Immature natural killer cell (primary cell): ENCODE results near the gene EML6. TPM values are rescaled to one million over a fixed set of nuclear protein-coding genes. Genes with fewer than 3 reads are reported as not detected.

Source experiments
- DNase-seq, 3 donors: peaks; one replicate each; pipeline ENCODE4 v3.0.0; 2022; ENCODE audit warnings: mixed read lengths in 1 of 3
- H3K27ac Mint-ChIP-seq, 6 donors: one replicate each; pipeline ENCODE4 v1.8.0; 2020; ENCODE audit warnings: mixed read lengths in 6 of 6, mild to moderate bottlenecking in 5 of 6, inconsistent platforms in 4 of 6, moderate library complexity in 3 of 6
- H3K27me3 Mint-ChIP-seq, 3 donors: one replicate each; pipeline ENCODE4 v1.8.0; 2020 to 2021; ENCODE audit warnings: low read depth in 3 of 3, mild to moderate bottlenecking in 3 of 3, mixed read lengths in 3 of 3, moderate library complexity in 3 of 3, inconsistent platforms in 1 of 3
- H3K36me3 Mint-ChIP-seq, 3 donors: one replicate each; pipeline ENCODE4 v1.8.0; 2020; ENCODE audit warnings: mixed read lengths in 3 of 3, inconsistent platforms in 2 of 3, mild to moderate bottlenecking in 2 of 3
- H3K4me1 Mint-ChIP-seq, 2 donors: one replicate each; pipeline ENCODE4 v1.8.0; 2020; ENCODE audit warnings: inconsistent platforms in 2 of 2, mild to moderate bottlenecking in 2 of 2, mixed read lengths in 2 of 2, moderate library complexity in 1 of 2
- H3K4me3 Mint-ChIP-seq, 5 donors: one replicate each; pipeline ENCODE4 v1.8.0; 2020; ENCODE audit warnings: mild to moderate bottlenecking in 5 of 5, mixed read lengths in 5 of 5, inconsistent platforms in 3 of 5, moderate library complexity in 3 of 5
- H3K9me3 Mint-ChIP-seq, 6 donors: one replicate each; pipeline ENCODE4 v1.8.0; 2020; ENCODE audit warnings: mild to moderate bottlenecking in 6 of 6, mixed read lengths in 6 of 6, inconsistent platforms in 4 of 6, moderate library complexity in 3 of 6
- polyA plus RNA-seq, 3 donors: library from polyadenylated mRNA; unstranded; fragments of 300-500 nt; fragmentation: Illumina TruSeq; gene quantifications; one replicate each; pipeline ENCODE4 v1.2.3, GENCODE V29; 2021

EML6 gene
- polyA plus RNA-seq, 3 donors from 2014 or later: 0.02 TPM; not detected in 2

- Mint-ChIP-seq H3K4me3 (peak overlapping the region in 4 of 5 donors; percentile 22 to 96 (median 31)), H3K36me3 (no peaks in the 10 kb centered on the region), H3K27ac (peak overlapping the region; percentile 70 to 99 (median 90))
Observed at GRCh38 chr2:55011831-55012671, 288.6 kb downstream of the EML6 start.

GRCh38 chr2:55012672-55013484 is 289.4 kb downstream of the EML6 start:
- no peak for DNase-seq
- Mint-ChIP-seq H3K36me3 (no peaks in the 10 kb centered on the region), H3K9me3 (no peaks in the 10 kb centered on the region), H3K4me3 (no peak overlapping the region), H3K27ac (peak overlapping the region; percentile 54 to 92 (median 78)), H3K27me3 (peaks cover 1 to 4% (median 2%) of the 10 kb centered on the region in 3 donors), H3K4me1 (peaks cover 57 to 83% of the 10 kb centered on the region in 2 donors)

More at GRCh38 chr2:55011831-55012671, 288.6 kb downstream of the EML6 start:
- peaks cover 60 to 85% of the 10 kb centered on the region in 2 donors for H3K4me1 Mint-ChIP-seq
- no peak for DNase-seq
- no peaks in the 10 kb centered on the region for H3K9me3 Mint-ChIP-seq
- H3K27me3 Mint-ChIP-seq: peaks cover 1 to 4% (median 2%) of the 10 kb centered on the region in 3 donors

- no peaks in the 10 kb centered on the region for H3K9me3 Mint-ChIP-seq
- H3K36me3 Mint-ChIP-seq: no peaks in the 10 kb centered on the region
- no peak overlapping the region for H3K4me3 Mint-ChIP-seq
- peaks cover 59 to 83% of the 10 kb centered on the region in 2 donors for H3K4me1 Mint-ChIP-seq
- no peak overlapping the region for H3K27ac Mint-ChIP-seq
- no peak for DNase-seq
- peaks cover 1 to 4% (median 2%) of the 10 kb centered on the region in 3 donors for H3K27me3 Mint-ChIP-seq
Observed at GRCh38 chr2:55013936-55014335, 290.5 kb downstream of the EML6 start.

- Mint-ChIP-seq H3K27ac (peak overlapping the region in 3 of 6 donors; percentile 14 to 26 (median 24)), H3K36me3 (no peaks in the 10 kb centered on the region), H3K4me3 (no peak overlapping the region), H3K9me3 (no peaks in the 10 kb centered on the region), H3K27me3 (peaks cover 0 to 3% (median under 1%) of the 10 kb centered on the region in 3 donors), H3K4me1 (peaks cover 60 to 83% of the 10 kb centered on the region in 2 donors)
- peak; percentile 17 to 42 (median 42) for DNase-seq
Observed at GRCh38 chr2:55014962-55015939, 291.8 kb downstream of the EML6 start.

- Mint-ChIP-seq H3K27me3 (peaks cover 0 to 3% (median 0%) of the 10 kb centered on the region in 3 donors), H3K4me3 (no peak overlapping the region), H3K4me1 (peaks cover 48 to 66% of the 10 kb centered on the region in 2 donors), H3K27ac (no peak overlapping the region), H3K9me3 (no peaks in the 10 kb centered on the region), H3K36me3 (no peaks in the 10 kb centered on the region)
- no peak for DNase-seq
Observed at GRCh38 chr2:55017428-55017827, 294.0 kb downstream of the EML6 start.

- H3K36me3 Mint-ChIP-seq: no peaks in the 10 kb centered on the region
- no peak for DNase-seq
- no peaks in the 10 kb centered on the region for H3K9me3 Mint-ChIP-seq
- peaks cover 44 to 61% of the 10 kb centered on the region in 2 donors for H3K4me1 Mint-ChIP-seq
- H3K27me3 Mint-ChIP-seq: peaks cover 0 to 3% (median 0%) of the 10 kb centered on the region in 3 donors
- H3K4me3 Mint-ChIP-seq: no peak overlapping the region
- H3K27ac Mint-ChIP-seq: no peak overlapping the region
Observed at GRCh38 chr2:55017880-55018279, 294.4 kb downstream of the EML6 start.

- no peak for DNase-seq
- H3K27ac Mint-ChIP-seq: peak overlapping the region in 4 of 6 donors; percentile 10 to 68 (median 45)
- H3K36me3 Mint-ChIP-seq: no peaks in the 10 kb centered on the region
- peaks cover 0 to 3% (median 0%) of the 10 kb centered on the region in 3 donors for H3K27me3 Mint-ChIP-seq
- no peak overlapping the region for H3K4me3 Mint-ChIP-seq
- H3K4me1 Mint-ChIP-seq: peaks cover 39 to 54% of the 10 kb centered on the region in 2 donors
- no peaks in the 10 kb centered on the region for H3K9me3 Mint-ChIP-seq
Observed at GRCh38 chr2:55018619-55019018, 295.2 kb downstream of the EML6 start.

- Mint-ChIP-seq H3K27me3 (peaks cover 0 to 3% (median 0%) of the 10 kb centered on the region in 3 donors), H3K4me1 (peaks cover 37 to 47% of the 10 kb centered on the region in 2 donors), H3K4me3 (no peak overlapping the region), H3K36me3 (no peaks in the 10 kb centered on the region), H3K9me3 (no peaks in the 10 kb centered on the region), H3K27ac (peak overlapping the region in 5 of 6 donors; percentile 1 to 68 (median 20))
- DNase-seq: no peak
Observed at GRCh38 chr2:55019526-55020258, 296.2 kb downstream of the EML6 start.
